Chondrocyte (in vitro differentiated cells): ENCODE results near the gene RNF180. TPM values are rescaled to one million over a fixed set of nuclear protein-coding genes. Genes with fewer than 3 reads are reported as not detected.

Experiments
- DNase-seq: peaks from one replicate; pipeline ENCODE4 v3.0.0; 2021; ENCODE audit warnings: mixed read lengths, low spot score
- H3K27ac Mint-ChIP-seq: one replicate; pipeline ENCODE4 v1.8.0; 2021; ENCODE audit warnings: mild to moderate bottlenecking, moderate library complexity, mixed read lengths; ENCODE audit not compliant: unreplicated experiment
- H3K27me3 Mint-ChIP-seq: 2 replicates; pipeline ENCODE4 v1.8.0; 2021; ENCODE audit warnings: low read depth, mixed read lengths
- H3K36me3 Mint-ChIP-seq: 2 replicates; pipeline ENCODE4 v1.8.0; 2021; ENCODE audit warnings: low read depth, mixed read lengths
- H3K4me1 Mint-ChIP-seq: 2 replicates; pipeline ENCODE4 v1.8.0; 2021; ENCODE audit warnings: low read depth, mild to moderate bottlenecking, mixed read lengths
- H3K4me3 Mint-ChIP-seq: one replicate; pipeline ENCODE4 v1.8.0; 2021; ENCODE audit warnings: mild to moderate bottlenecking, moderate library complexity, mixed read lengths; ENCODE audit not compliant: unreplicated experiment
- H3K9me3 Mint-ChIP-seq: 2 replicates; pipeline ENCODE4 v1.8.0; 2021; ENCODE audit warnings: low read depth, mixed read lengths
- CTCF ChIP-seq: fragments of 200-600 bp; sonication (generic); IDR thresholded peaks from 2 replicates; pipeline ENCODE4 v1.5.0; 2021; ENCODE audit warnings: antibody characterized with exemption, mild to moderate bottlenecking, moderate library complexity
- total RNA-seq: library from RNA; stranded (reverse); gene quantifications from 3 replicates; pipeline ENCODE4 v1.2.1, GENCODE V29; 2021

Gene RNF180
- total RNA-seq, 1 donor from 2014 or later, result 5.8 TPM

- no peaks in the 10 kb centered on the region for H3K36me3 Mint-ChIP-seq
- H3K9me3 Mint-ChIP-seq, result peaks cover 6% of the 10 kb centered on the region
- H3K27ac Mint-ChIP-seq, result no peak overlapping the region
- no peak overlapping the region for H3K4me3 Mint-ChIP-seq
- DNase-seq, result no peak
- H3K4me1 Mint-ChIP-seq, result no peaks in the 10 kb centered on the region
- no peak for TF ChIP-seq CTCF
- peaks cover 41% of the 10 kb centered on the region for H3K27me3 Mint-ChIP-seq
These were observed 9.4 kb upstream of the RNF180 start for GRCh38 chr5:64156261-64156660.

- H3K36me3 Mint-ChIP-seq, result no peaks in the 10 kb centered on the region
- no peak overlapping the region for H3K27ac Mint-ChIP-seq
- no peak overlapping the region for H3K4me3 Mint-ChIP-seq
- no peak for TF ChIP-seq CTCF
- H3K4me1 Mint-ChIP-seq, result no peaks in the 10 kb centered on the region
- H3K27me3 Mint-ChIP-seq, result peaks cover 41% of the 10 kb centered on the region
- H3K9me3 Mint-ChIP-seq, result no peaks in the 10 kb centered on the region
- DNase-seq, result no peak
These were observed 6.8 kb upstream of the RNF180 start for GRCh38 chr5:64158827-64159226.

- Mint-ChIP-seq H3K36me3 (no peaks in the 10 kb centered on the region), H3K27me3 (peaks cover 45% of the 10 kb centered on the region), H3K27ac (no peak overlapping the region), H3K4me3 (no peak overlapping the region), H3K9me3 (no peaks in the 10 kb centered on the region), H3K4me1 (peaks cover 3% of the 10 kb centered on the region)
- no peak for TF ChIP-seq CTCF
- DNase-seq, result no peak
These were observed 5.4 kb upstream of the RNF180 start for GRCh38 chr5:64160201-64160600.

- TF ChIP-seq CTCF, result no peak
- DNase-seq, result no peak
- peaks cover 9% of the 10 kb centered on the region for H3K4me1 Mint-ChIP-seq
- H3K36me3 Mint-ChIP-seq, result no peaks in the 10 kb centered on the region
- H3K4me3 Mint-ChIP-seq, result no peak overlapping the region
- H3K27ac Mint-ChIP-seq, result no peak overlapping the region
- H3K27me3 Mint-ChIP-seq, result peaks cover 38% of the 10 kb centered on the region
- no peaks in the 10 kb centered on the region for H3K9me3 Mint-ChIP-seq
These were observed 4.2 kb upstream of the RNF180 start for GRCh38 chr5:64161420-64161819.

GRCh38 chr5:64163135-64163534 is 2.5 kb upstream of the RNF180 start:
- H3K27ac Mint-ChIP-seq, result no peak overlapping the region
- H3K4me3 Mint-ChIP-seq, result no peak overlapping the region
- H3K4me1 Mint-ChIP-seq, result peaks cover 11% of the 10 kb centered on the region
- no peaks in the 10 kb centered on the region for H3K9me3 Mint-ChIP-seq
- H3K27me3 Mint-ChIP-seq, result peaks cover 31% of the 10 kb centered on the region
- no peak for DNase-seq
- H3K36me3 Mint-ChIP-seq, result no peaks in the 10 kb centered on the region
- TF ChIP-seq CTCF, result no peak
